ENCODE data around the gene KCNMB2.

The KCNMB2 gene

GRCh38 chr3:178785961-178786360 lies 249.7 kb downstream of the KCNMB2 start:
- no peak overlapping the region for H3K4me3 ChIP-seq (ENCODE audit: low read depth, low read length)
- TF ChIP-seq CTCF (IDR thresholded peaks at IDR 0.05; ENCODE audit: low read depth, low read length, missing control alignments) = no peak
- no peak for DNase-seq (ENCODE audit: low read depth)

GRCh38 chr3:178787960-178788359 lies 251.7 kb downstream of the KCNMB2 start:
- no peak for TF ChIP-seq CTCF (IDR thresholded peaks at IDR 0.05; ENCODE audit: low read depth, low read length, missing control alignments)
- DNase-seq (ENCODE audit: low read depth) = no peak
- no peak overlapping the region for H3K4me3 ChIP-seq (ENCODE audit: low read depth, low read length)

DNA sequence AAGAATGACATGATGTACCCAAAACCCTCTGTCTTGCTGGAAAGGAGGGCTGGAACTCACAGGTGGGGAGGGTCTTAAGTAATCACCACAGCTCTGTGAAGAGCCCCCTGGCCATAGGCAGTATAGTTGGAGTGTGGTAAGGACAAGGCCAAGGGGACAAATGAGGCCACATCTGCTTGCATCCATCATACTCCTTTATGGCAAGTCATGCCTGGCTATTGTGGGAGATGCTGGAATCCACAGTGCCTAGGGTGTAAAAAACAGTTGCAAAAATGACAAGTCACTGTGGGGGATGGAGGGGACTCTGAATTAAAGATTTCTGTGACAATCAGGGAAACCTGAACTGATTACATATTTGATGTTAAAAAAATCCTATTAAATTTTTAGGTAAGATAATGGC lies 258.5 kb downstream of the KCNMB2 start:
- DNase-seq (ENCODE audit: low read depth) = no peak
- H3K4me3 ChIP-seq (ENCODE audit: low read depth, low read length) = no peak overlapping the region
- TF ChIP-seq CTCF (IDR thresholded peaks at IDR 0.05; ENCODE audit: low read depth, low read length, missing control alignments) = no peak

DNA sequence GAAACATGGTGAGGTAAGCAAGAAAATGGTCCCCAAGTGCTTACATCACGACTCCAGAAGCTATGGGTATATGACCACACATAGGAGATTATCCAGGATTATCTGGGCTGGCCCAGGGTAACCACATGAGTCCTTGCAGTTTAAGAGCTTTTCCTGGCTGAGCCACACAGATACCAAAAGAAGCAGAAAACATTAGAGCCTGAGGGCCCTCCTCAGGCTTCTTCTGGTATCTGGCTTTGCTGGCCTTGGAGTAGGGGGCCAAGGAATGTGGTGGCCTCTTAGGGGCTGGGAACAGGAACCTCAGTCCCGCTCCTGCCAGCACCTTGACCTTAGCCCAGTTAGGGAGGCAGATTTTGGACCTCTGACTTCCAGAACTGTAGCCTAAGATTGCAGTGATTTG lies 259.1 kb downstream of the KCNMB2 start:
- no peak overlapping the region for H3K4me3 ChIP-seq (ENCODE audit: low read depth, low read length)
- TF ChIP-seq CTCF (IDR thresholded peaks at IDR 0.05; ENCODE audit: low read depth, low read length, missing control alignments) = no peak
- DNase-seq (ENCODE audit: low read depth) = no peak

DNA sequence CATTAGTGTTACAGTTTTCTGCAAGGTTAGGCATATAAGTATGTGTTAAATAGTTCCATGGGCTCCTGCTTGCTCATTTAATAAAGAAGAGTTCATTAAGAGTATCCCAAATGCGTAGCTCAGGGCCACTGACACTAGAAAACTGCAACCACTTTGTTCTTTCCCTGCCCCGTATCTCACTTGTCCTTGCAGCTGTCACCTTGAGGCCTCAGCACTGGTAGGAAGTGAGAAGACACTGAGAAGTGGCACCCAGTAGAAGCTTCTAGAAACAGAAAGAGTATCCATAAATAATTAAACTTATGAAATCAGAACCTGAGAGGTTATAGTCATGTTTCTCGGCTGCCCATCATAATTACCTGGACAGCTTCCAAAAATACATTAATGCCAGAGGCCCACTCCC lies 266.0 kb downstream of the KCNMB2 start:
- TF ChIP-seq CTCF (IDR thresholded peaks at IDR 0.05; ENCODE audit: low read depth, low read length, missing control alignments) = no peak
- DNase-seq (ENCODE audit: low read depth) = no peak
- no peak overlapping the region for H3K4me3 ChIP-seq (ENCODE audit: low read depth, low read length)

DNA sequence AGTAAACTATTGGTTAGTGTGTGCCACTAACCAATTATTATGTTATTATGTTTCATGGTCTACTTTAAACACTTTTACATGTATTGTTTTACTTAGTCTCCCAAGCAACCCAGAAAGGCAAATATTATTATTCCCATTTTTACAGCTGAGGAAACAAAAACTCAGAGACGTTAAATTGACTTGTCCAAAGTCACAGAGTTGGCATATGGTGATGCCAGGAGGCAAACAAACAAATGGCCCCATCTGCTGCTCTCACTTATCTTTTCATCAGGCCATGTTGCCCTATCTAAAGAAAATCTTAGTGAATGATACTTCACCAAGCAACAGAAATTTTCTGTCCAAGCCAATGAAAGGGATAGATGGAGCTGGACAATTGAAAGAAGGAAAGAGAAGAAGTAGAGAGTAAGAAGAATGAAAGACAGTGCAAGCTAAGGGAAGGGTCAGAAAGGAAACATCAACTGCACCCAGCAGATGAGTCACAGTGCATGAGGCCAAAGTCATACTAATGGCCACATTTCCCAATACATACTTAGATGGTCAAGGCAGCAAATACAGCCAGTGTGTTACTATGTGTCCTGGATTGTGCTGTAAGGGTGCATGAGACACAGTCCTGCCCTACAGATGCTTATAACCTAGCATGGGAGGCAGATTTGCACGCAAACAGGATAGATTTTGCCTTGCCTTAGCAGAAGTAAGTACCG lies 266.9 kb downstream of the KCNMB2 start:
- TF ChIP-seq CTCF (IDR thresholded peaks at IDR 0.05; ENCODE audit: low read depth, low read length, missing control alignments) = no peak
- no peak overlapping the region for H3K4me3 ChIP-seq (ENCODE audit: low read depth, low read length)
- no peak for DNase-seq (ENCODE audit: low read depth)

DNA sequence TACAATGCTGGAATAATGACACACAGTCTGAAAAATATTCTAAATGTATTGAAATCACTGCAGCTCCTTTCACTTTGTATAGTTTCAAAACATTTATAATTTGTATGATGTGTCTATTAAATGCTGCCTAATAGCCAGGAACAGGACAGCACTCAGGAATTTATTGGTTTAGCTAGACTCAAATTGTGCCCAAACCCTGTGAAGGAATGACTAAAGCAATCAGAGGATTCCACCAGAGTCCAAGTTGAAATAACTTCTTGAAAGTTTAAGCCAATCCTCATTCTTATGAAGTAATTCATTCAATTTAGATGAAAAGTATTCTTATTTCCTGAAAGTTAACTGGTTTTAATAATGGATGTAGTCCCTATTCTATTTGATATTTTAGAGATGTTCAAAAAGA lies 268.4 kb downstream of the KCNMB2 start:
- no peak for TF ChIP-seq CTCF (IDR thresholded peaks at IDR 0.05; ENCODE audit: low read depth, low read length, missing control alignments)
- H3K4me3 ChIP-seq (ENCODE audit: low read depth, low read length) = no peak overlapping the region
- DNase-seq (ENCODE audit: low read depth) = no peak
